SH-SY5Y (cell line): ENCODE measurements around the gene CLEC14A.

Experiments used
- GATA2 ChIP-seq: IDR thresholded peaks from 2 replicates; pipeline ENCODE4 v1.6.1; 2011; ENCODE audit warnings: mild to moderate bottlenecking, low read depth, low read length
- GATA3 ChIP-seq: IDR thresholded peaks from 2 replicates; pipeline ENCODE4 v1.6.1; 2011; ENCODE audit warnings: low read depth, mild to moderate bottlenecking, low read length, moderate library complexity

The CLEC14A gene

GRCh38 chr14:38255673-38256532, at the start of gene CLEC14A:
TSS of gene CLEC14A (minus strand) at chr14:38256093. CDS start at chr14:38256022, 71 bp downstream.
- no peak for TF ChIP-seq GATA2
- TF ChIP-seq GATA3, result no peak

DNA sequence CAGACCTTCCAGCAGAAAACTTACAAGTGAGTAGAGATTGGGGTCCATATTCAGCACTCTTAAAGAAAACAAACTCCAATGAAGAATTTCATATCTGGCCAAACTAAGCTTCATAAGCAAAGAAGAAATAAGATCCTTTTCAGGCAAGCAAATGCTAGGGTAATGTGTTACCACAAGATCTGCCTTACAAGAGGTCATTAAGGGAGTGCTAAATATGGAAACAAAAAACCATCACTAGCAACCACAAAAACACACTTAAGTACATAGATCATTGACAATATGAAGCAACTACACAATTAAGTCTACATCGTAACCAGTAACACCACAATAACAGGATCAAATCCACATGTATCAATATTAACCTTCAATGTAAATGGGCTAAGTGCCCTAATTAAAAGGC, 47.1 kb upstream of the CLEC14A start:
- TF ChIP-seq GATA2 (no peak), GATA3 (no peak)

GRCh38 chr14:38302034-38302433, 46.1 kb upstream of the CLEC14A start:
- TF ChIP-seq GATA3, result no peak

GRCh38 chr14:38297681-38298080, 41.8 kb upstream of the CLEC14A start:
- TF ChIP-seq GATA2, result no peak
- no peak for TF ChIP-seq GATA3

DNA sequence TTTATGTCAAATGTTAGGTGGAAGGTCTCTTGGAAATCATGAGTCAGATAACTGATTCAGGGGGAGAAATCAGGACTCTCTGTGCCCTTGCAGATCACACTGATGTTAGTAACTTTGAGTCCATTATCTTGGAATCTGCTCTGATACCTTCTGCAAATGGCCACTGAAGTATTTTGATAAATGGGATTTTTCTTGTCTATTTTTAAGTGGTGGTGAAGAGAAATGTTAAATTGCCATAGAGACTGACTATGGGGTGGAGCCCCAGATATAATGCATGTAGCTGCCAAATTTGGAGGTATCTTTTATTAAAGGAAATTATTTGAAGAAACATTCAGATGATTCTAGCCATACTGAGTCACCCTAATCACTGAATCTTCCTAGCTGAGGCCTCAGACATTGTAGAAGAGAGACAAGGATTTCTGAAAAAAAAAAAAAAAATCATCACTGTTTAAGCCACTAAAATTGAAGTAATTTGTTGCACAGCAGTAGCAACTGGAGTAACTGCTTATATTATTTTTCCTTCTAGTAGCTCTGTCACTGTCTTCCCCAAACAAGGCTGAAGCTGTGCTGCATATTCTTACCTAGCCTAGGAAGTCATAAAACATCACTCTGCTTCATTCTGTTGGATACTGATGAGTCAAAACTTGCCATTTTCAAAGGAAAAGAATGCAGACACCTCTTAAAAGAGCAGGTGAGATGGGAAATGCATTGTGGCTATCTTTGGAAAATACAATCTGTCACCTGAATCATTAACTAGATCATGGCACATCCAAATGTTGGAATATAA, 36.0 kb upstream of the CLEC14A start:
- TF ChIP-seq GATA2, result no peak
- TF ChIP-seq GATA3, result no peak

GRCh38 chr14:38290601-38291188, 34.8 kb upstream of the CLEC14A start:
- TF ChIP-seq GATA2, result no peak
- TF ChIP-seq GATA3, result no peak

DNA sequence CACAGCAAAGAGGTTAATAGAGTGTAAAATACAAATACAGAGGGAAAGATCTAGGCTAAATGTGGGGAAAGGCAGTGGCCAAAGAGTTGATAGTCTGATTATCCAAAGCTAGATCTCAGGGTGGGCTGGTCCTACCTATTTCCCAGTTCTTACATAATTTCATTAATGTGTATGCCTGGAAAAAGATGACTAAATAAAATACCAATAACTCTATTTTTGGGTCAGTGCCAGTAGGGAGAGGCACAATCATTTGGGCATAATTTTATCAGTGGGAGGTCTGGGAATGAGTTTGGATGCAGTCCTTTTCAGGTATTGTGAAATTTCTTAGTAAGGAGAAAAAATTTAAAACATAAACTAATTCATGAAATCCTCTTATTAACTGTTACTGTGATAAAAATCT, 30.6 kb upstream of the CLEC14A start:
- no peak for TF ChIP-seq GATA3
- no peak for TF ChIP-seq GATA2

- TF ChIP-seq GATA2 (no peak), GATA3 (no peak)
Observed at GRCh38 chr14:38285962-38286361, 30.1 kb upstream of the CLEC14A start.

DNA sequence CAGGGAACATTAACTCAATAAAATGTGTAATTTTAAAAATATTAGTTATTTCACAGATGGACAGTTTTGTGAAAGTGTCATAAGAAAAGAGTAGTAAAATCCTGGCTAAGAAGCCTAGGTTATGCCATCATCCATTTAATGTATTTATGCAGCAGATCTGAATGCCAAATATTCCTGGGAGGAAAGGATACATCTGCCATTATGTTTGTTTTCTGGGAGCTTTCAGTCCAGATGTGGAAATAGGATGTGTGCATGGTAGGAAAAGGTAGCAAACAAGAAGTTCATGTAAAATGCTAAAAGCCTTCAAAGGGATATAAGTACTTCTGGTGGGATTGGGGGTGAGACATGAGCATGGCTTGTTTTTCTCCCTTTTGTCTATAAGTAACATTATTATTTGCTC, 27.0 kb upstream of the CLEC14A start:
- no peak for TF ChIP-seq GATA2
- no peak for TF ChIP-seq GATA3

GRCh38 chr14:38280081-38280480, 24.2 kb upstream of the CLEC14A start:
- TF ChIP-seq GATA3 (no peak), GATA2 (no peak)

- TF ChIP-seq GATA2, result no peak
- no peak for TF ChIP-seq GATA3
Observed at GRCh38 chr14:38279572-38279971, 23.7 kb upstream of the CLEC14A start.

DNA sequence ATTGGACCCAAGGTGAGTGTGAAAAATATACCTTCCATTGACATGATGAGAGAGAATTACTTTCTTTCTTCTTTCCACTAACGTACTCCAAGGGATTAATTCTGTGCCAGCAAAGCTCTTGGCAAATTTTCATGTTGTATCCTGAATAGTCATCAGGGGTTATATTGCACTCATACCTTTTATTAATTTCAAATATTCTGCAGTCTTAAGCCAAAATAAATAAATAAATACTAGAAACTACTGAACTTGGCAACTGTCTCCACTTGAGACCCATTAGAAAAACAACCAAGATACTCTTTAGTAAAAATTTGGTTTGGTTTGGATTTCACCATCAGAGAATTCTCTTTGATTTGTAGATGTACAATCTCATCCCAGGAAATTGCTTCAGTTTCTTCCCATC, 22.1 kb upstream of the CLEC14A start:
- TF ChIP-seq GATA3 (no peak), GATA2 (no peak)

DNA sequence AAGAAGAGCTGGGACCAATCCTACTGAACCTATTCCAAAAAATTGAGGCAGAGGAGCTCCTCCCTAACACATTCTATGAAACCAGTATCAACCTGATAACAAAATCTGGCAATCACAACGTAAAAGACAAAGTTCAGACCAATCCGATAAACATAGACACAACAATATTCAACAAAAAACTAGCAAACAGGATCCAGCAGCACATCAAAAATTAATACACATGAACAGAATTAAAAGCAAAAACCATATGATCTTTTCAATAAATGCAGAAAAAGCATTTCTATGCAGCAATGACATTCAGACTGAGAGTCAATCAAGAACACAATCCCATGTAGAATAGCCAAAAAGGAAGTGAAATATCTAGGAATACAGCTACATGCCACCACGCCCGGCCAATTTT, 7.0 kb upstream of the CLEC14A start:
- TF ChIP-seq GATA2, result no peak
- no peak for TF ChIP-seq GATA3

DNA sequence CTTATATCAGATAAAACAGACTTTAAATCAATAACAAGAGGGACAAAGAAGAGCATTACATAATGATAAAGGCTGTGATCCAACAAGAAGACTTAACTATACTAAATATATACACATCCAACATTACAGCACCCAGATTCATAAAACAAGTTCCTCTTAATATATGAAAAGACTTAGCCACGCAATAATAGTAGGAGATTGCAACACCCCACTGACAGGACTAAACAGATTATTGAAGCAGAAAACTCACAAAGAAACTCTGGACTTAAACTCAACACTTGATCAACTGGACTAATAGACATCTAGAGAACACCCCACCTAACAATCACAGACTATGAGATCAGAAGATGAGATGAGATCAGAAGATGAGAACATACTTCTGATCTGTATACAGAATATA, 5.7 kb upstream of the CLEC14A start:
- TF ChIP-seq GATA2 (no peak), GATA3 (no peak)

- TF ChIP-seq GATA3 (no peak), GATA2 (no peak)
Observed at GRCh38 chr14:38257507-38257906, 1.6 kb upstream of the CLEC14A start.

DNA sequence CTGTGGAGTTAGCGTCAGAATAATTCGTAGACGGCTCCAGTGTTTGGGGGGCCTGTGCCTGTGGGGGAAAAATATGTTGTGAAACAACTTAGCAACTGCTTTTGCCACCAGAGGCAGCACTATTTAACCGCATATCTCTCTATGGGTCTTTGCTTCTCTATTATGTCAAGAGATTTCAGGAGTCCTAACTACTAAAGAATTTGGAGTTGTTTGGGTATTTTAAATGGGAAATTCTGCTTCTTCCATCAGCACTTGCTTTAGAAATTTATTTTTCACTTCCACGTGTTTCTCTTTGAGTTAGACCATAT, 594 bp upstream of the CLEC14A start:
- no peak for TF ChIP-seq GATA3
- no peak for TF ChIP-seq GATA2
